Endothelial cell of hepatic sinusoid (primary cell): Measurements from ENCODE around the gene N4BP3.

Source experiments
- in situ Hi-C: cut with HindIII; loops from 2 replicates; pipeline ENCODE4 v1.10.0; 2017; ENCODE audit warnings: low sequenced_read_pairs

N4BP3 gene

DNA sequence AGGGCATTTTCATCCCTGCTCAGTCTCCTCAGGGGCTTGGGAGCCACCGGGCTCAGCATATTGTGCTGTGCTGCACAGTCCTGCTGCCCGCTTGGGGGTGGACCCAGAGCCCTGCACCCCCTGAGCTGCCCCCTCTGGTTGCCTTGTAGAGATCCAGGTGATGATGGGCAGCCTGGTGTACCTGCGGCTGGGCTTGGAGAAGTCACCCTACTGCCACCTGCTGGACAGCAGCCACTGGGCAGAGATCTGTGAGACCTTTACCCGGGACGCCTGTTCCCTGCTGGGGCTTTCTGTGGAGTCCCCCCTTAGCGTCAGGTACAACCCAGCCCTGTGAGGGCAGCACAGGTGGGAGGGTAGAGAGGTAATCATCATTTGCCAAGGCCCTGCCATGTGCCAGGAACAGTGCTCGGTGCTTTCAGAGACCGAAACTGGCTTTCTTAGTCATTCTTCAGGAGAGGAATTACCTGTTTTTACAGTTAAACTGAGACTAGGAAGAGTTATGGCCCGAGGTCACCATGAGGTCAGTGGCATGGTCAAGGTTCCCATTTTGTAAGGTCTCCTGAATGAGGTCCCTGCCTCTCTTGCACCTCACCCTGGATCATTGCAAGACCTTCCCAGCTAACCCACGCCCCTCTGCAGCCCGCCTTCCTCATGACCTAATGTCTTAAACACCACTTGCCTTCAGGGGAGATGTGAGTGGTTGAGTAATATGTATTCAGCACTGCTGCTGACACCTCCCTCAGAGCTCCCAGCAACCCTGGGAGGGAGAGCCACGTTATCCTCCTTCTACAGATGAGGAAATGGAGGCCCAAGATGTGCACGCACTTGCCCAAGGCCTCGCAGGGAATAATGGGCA is 32.9 kb downstream of the N4BP3 start:
- in situ Hi-C loops: no loop called here

DNA sequence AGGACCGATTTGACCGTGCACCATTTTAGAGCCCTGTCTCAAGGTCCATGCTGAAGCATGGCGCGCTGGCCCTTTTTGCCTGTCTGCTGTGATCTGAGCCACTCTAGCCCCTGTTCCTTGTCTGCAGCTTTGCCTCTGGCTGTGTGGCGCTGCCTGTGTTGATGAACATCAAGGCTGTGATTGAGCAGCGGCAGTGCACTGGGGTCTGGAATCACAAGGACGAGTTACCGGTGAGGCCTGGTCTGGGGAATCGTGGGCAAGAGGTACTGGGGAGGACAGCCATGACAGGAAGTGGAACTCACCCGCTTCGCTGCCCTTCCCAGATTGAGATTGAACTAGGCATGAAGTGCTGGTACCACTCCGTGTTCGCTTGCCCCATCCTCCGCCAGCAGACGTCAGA is 34.1 kb downstream of the N4BP3 start:
- in situ Hi-C loops: no loop called here

DNA sequence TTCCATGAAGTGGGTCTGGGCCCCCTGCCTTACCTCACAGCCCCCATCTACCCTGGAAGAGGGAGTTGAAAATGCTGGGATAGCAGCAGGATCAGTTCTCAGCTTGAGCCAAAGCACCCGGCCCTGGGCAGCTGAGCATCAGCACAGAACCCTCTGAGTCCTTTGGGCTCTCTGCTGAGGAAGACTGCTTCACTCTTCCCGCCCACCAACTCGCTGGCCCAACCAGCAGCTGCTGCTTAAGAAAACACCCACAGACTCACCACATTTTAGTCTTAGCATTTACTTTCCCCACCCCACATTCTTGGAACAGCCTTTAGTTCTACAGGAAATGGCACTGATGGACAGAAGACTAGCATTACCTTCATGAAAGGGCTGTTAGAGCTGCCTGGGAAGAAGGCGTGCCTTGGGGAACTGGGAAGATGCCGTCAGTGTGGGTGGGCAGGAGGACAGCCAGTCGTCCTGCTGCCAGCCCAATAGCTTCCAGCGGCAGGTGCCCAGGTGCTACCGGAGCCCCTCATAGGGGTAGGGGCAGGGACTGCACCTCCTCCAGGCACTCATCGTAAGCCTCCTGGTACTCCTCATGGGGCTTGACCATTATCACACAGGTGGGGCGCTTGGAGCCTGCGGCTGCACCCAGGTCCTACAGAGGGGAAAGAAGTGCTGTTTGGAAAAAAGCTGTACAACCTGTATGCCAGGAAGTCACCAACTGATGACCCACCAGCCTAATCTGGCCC is 36.0 kb downstream of the N4BP3 start:
- in situ Hi-C loops: no loop called here

DNA sequence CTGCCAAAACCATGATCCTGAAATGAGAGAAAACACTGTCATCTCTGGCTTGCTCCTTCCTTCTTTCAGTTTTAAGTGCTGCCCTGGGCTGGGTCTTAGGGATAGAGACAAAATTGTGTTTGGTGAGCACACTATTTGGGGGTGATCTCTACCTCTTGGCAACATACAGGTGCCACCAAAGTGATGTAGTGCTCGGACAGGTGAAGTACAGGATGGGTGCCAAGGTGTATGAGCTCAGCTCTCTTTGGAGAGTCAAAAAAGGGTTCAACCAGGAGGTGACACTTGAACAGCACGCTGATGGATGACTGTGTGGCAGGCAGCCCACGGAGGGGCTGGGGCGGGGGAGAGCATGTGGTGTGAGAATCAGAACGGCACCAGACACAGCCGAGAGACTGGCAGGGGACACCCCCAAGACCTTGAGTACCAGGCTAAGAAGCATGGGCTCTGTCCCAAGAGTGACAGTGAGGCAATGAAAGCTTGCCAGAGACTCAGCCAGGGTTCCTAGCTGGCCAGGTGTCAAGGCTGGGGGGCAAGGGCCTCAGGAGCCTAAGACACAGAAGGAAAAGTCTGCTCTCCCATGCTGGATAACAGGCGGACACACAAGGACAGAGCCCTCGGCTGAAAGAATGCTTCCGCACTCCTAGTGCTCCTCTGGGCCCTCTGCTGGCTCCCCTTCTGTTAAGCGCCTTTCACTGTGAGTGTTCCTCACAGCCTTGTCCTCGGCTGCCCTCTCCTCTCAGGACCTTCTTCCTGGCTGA is 37.8 kb downstream of the N4BP3 start:
- in situ Hi-C loops: no loop called here

- in situ Hi-C loops: no loop called here
Measured at GRCh38 chr5:178152491-178153444, 39.4 kb downstream of the N4BP3 start.

DNA sequence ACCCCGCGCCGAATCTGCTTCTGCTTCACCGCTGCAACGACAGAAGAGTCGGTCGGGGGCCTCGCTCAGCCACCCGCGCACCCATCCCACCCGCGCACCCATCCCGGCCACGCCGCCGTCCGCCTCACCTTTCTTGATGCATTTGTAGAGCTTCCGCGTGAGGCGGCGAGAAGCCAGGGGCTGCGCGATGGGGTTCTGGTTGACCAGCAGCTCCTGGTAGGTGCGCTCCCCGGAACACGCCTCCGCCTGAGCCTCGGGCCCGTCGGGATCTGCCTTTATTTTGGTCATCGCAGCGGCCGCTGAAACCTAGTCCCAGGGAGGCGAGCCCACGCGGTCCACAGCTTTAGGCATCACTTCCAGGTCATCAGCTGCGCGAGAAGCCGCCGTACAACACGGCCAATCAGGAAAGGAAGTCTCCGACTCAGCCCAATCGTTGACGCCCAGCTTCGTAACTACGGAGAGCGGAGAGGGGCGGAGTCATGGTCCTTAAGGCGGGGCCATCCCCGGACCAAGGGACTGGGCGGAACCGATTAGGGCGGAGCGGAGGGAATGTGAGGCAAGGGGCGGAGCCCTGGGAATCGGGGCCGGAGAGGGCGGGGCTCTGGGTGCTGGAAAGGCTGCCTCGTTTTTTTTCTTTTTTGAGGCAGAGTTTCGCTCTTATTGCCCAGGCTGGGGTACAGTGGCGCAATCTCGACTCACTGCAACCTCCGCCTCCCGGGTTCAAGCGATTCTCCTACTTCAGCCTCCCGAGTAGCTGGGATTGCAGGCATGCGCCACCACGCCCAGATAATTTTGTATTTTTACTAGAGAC is 40.4 kb downstream of the N4BP3 start, which contains the start of gene NHP2:
TSS of gene NHP2 (minus strand) at position 356 of the 811 bp plus-strand sequence. CDS start at position 288, 68 bp downstream.
- in situ Hi-C loops: no loop called here

DNA sequence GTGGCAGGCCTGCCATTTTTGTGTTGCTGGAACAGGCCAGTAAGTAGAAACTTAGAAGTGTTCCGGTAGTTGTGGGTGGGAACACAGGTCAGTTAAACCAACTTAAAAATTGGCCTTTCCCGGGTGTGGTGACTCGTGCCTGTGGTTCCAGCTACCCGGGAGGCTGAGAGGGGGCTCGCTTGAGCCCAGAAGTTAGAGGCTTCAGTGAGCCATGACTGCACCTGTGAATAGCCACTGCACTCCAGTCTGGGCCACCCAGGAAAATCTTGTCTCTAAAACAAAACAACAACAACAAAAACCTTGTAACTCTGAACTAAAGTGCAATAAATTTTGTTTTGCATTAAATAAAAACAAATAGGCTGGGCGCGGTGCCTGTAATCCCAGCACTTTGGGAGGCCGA is 41.7 kb downstream of the N4BP3 start:
- in situ Hi-C loops: no loop called here

DNA sequence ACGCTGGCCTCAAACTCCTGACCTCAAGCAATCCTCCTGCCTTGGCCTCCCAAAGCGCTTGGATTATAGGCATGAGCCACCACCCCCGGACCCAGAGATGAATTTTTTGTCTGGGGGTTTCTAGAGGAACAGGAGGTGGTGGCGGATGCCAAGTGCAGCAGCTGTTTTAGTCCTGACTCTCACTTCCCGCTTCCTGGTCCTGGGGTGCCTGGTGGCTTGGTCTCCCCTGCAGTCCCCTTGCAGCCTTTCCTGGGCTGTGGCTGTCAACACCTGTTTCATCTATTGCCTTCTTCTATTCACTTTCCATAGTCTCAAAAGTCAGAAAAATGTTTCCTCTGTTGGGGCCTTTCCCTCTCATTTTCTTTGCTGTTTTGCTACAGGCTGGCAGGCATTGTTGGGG is 46.8 kb downstream of the N4BP3 start:
- in situ Hi-C loops: no loop called here

DNA sequence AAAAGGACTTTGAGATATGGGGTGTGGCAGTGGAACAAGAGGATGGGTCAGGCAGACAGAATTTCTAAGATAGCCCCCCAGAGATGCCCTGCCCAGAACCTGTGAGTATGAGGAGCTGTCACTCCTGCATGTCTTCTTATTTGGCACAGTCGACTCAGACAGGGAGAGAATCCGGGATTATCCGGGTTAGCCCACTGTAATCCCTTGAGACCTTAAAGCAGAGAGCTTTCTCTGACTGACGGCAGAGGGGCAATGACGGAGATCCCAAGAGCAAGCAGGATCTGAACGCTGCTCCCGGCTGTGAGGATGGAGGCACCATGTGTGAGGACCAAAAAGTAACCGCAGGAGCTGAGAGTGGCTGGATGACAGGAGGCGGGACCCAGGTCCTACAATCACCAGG is 49.1 kb downstream of the N4BP3 start:
- in situ Hi-C loops: no loop called here

DNA sequence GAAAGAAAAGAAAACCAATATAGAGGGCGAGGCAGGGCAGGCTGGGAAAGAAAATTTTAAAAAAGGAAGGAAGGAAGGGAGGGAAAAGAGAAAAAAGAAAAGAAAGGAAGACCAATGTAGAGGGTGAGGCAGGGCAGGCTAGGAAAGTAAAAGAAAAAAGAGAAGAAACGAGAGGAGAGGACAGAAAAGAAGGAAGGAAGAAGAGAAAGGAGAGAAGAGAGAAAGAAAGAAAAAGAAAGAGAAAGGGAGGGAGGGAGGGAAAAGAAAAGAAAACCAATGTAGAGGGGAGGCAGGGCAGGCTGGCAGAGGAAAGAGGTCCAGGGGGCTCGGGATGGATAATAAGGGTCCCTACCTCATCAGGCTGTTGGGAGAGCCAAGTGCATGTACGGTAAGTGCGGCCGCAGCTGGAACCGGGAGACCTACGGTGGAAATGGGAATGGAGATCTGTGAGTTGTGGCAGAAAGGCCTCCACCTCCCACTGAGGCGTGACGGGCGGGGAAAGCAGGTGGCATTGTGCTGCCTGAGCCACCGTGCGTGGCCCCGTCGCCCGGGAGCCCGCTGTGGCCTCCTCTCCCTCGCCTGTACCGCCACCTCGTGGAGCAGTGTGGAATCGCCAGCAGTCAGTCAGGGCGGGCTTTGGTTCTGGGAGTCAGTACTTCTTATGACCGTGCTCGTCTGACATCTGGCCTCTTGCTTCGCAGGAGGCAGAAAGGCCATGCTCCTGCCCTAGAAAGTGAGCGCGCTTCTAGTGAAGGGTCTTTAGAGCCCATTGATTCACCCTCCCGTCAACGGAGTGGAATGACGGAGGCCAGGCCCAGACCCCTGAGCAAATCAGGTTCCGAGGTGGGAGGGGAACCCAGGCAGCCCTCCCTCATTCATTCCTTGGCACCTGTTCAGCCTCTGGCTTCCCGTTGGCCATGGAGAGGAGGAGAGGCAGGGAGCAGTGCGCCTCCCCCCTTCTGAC is 50.7 kb downstream of the N4BP3 start:
- in situ Hi-C loops: no loop called here

GRCh38 chr5:178165581-178165980 is 52.2 kb downstream of the N4BP3 start:
- in situ Hi-C loops: no loop called here

- in situ Hi-C loops: no loop called here
Measured at GRCh38 chr5:178170455-178170854, 57.1 kb downstream of the N4BP3 start.

DNA sequence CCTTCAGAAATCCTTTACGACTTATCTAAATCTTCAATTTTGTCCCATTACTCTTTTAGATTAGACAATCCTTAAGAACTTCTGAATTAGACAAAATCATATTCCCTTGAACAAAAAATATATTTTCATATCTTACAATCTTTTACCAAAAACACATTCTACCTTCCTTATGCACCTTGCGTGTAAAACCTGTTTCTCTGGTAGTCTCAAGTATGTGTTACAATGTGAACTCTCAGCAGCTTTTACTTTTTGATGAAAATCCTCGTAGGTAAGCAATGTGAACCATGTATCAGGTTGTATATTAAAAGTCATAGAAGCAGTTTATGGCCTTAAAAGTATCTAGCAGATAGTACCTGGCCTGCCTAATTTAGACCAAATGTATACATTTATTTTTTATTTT is 61.1 kb downstream of the N4BP3 start:
- in situ Hi-C loops: no loop called here
